Omental fat pad (tissue), 4 donors: ENCODE data around the gene ATRIP. TPM values are rescaled to one million over a fixed set of nuclear protein-coding genes. Genes with fewer than 3 reads are reported as not detected.

Experiments
- ATAC-seq: fragments of 150-250 bp; one replicate; pipeline ENCODE4 v1.9.1; 2016; ENCODE audit warnings: mild to moderate bottlenecking, moderate library complexity; ENCODE audit not compliant: low FRiP score
- DNase-seq: peaks from one replicate; pipeline ENCODE4 v3.0.0-alpha.2; 2019; ENCODE audit warnings: low spot score
- CTCF ChIP-seq, 3 donors: fragments of 450-650 bp; IDR thresholded peaks; one replicate each; pipeline ENCODE4 v1.5.1; 2016 to 2017; ENCODE audit warnings: antibody characterized with exemption in 3 of 3, mild to moderate bottlenecking in 3 of 3, moderate library complexity in 2 of 3
- total RNA-seq, 4 donors: library from RNA; depleted of rRNA; stranded (reverse); fragments of >200 nt; gene quantifications; one replicate each; pipeline ENCODE4 v1.1.0, GENCODE V29; 2016

Gene ATRIP
- total RNA-seq, 4 donors from 2014 or later, result 4.0 to 6.5 (median 5.5) TPM

GRCh38 chr3:48402281-48402732 is 44.2 kb upstream of the ATRIP start:
- ATAC-seq (peak; percentile 75), DNase-seq (peak; percentile 75)
- TF ChIP-seq CTCF (IDR thresholded peaks at IDR 0.05), result no peak

GRCh38 chr3:48402907-48403306 is 43.6 kb upstream of the ATRIP start:
- ATAC-seq (no peak), DNase-seq (no peak)
- TF ChIP-seq CTCF (IDR thresholded peaks at IDR 0.05), result no peak

DNA sequence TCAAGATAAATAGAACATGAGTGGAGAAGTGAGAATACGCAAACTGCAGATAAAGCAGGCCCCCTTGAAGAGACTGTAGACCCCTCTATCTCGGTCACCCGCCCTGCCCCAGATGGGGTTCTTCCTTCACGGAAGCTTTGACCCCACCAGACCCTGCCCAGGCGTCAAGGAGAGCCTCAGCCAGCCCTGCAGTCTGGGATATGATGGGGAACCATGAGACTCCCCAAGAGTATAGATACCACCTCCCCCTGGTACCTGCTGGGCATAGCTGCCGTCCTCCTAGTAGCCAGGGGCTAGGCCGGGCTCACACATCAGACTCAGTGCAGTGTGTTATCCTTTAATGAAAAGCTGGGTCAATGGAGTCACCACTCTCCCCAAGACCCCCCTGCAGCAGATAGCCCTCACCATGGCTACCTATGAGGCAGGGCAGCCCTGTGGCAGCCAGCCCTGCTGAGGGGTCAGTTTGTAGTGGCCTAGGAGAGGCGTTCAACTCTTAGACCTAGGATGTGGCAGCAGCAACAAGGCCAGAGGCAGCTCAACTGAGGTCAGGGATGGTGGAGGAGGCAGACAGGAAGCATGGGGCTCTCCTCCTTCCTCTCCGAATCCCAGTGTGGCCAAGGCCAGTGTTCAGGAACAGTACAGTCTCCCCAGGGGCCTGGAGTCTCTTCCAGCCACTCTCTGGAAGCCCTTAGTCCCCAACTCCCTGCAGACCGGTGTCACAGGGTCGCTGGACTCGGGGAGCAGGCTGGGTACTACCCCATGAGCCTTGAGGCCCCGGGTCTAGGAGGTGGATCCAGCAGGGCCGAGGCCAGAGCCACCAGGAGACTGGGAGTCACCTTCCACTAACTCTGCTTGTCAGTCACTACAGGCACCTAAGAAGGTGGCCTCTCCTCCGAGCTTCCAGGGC is 42.8 kb upstream of the ATRIP start:
- no peak for TF ChIP-seq CTCF (IDR thresholded peaks at IDR 0.05)
- DNase-seq (no peak), ATAC-seq (no peak)

DNA sequence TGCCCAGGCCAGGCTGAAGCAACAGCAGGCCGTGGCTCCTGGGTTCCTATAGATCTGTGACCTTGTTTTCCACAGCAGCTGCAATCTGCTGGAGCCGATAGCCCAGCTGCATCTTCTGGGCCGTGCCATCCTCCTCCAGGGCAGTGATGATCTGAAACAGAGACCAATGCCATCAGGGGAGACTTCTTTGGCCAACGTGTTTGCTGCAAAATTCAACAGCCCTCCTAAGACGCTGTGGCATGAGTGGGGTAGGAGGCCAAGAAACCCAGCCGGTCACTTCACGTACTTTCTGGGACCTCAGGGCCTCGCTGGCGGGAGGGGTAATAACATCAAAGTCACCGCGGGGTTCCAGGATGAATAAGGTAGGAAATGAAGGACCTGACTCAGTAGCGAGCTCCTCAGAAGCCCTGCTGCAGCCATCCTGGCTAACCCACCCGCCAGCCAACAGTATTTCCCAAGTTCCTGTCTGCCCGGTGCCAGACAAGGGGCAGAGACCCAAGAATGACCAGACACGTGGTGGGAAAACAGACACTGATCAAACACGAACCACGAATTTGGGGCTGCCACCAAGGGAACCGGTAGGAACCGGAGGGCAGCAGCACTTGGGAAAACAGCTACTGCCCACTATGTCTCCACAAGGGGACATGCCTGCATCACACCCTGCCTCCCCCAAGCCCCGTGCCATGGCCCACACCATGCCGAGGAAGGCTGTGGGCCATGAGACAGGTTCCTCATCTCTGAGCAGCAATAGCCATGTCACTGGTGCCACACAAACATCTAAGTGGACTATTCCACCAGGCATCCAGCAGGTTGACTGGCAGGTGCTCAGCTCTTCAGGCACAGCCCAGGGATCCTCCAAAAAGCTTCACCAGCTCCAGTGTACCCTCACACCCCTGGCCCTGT is 41.8 kb upstream of the ATRIP start:
- DNase-seq (no peak), ATAC-seq (no peak)
- TF ChIP-seq CTCF (IDR thresholded peaks at IDR 0.05), result no peak

GRCh38 chr3:48405343-48405881 is 41.1 kb upstream of the ATRIP start:
- no peak for ATAC-seq

DNA sequence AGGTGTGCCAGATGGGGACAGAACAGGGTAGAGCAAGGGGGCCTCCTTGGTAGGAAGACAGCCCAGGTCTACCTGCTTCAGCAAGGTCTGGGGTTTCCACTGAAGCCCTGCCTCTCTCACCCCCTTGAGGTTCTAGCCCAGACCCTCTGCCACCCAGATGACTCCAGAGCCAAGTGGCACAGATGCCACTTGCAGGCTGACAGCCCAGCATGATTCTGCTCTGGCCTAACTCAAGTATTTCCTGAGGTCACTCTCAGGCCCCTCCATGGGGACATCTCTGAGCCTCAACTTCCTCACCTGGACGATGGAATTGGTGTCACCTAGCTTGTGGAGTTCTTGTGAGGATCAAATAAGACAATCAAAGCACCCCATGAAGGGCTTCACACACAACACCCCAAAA is 40.6 kb upstream of the ATRIP start:
- ATAC-seq (no peak), DNase-seq (peak; percentile 19)

More at GRCh38 chr3:48405343-48405881, 41.1 kb upstream of the ATRIP start:
- DNase-seq, result peak; percentile 21
- no peak for TF ChIP-seq CTCF (IDR thresholded peaks at IDR 0.05)

More for the DNA sequence above, 40.6 kb upstream of the ATRIP start:
- no peak for TF ChIP-seq CTCF (IDR thresholded peaks at IDR 0.05)
